LHCN-M2 (cell line): ENCODE data around the gene AK8. TPM values are rescaled to one million over a fixed set of nuclear protein-coding genes. Genes with fewer than 3 reads are reported as not detected.
"Not testable (repeated sequence)": the region's sequence is repeated elsewhere in the genome, so short reads cannot be mapped to it uniquely, and the experiment has no call there.

ENCODE experiments used
- DNase-seq: peaks from one replicate; pipeline ENCODE4 v3.0.0-alpha.2; 2012; ENCODE audit warnings: low read depth
- total RNA-seq: library from RNA; depleted of rRNA; stranded (reverse); fragments of >200 nt; gene quantifications from 2 replicates; pipeline ENCODE4 v1.2.3, GENCODE V29; 2014

Gene AK8
- total RNA-seq, 1 experiment from 2014 or later = not detected

DNA sequence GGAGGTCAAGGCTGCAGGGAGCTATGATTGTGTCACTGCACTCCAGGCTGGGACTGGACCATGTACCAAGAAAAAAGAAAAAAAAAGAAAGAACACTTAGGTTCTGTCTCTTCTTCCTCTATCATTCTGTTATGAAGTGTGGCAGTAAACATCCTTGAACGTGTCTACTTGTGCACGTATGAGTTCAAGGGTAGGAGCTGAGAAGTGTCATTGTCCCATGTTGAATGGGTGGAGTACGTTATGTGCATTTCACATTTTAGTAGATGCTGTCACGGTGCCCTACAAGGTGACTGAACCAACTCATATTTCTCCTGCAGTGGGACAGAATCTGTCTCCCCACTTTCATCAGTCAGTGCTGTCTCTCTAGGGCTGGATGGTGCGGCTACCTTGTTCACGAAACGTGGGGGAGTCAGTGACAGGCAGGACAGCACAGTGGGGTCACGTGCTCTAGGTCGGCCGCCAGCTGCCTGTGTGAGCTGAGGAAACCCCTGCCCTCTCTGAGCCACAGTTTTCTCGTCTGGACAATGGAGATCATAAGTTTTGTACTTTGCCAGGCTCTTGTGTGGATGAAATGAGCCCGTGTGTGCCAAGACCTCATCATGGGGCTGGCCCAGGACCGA, 160.6 kb downstream of the AK8 start:
- no peak for DNase-seq

DNA sequence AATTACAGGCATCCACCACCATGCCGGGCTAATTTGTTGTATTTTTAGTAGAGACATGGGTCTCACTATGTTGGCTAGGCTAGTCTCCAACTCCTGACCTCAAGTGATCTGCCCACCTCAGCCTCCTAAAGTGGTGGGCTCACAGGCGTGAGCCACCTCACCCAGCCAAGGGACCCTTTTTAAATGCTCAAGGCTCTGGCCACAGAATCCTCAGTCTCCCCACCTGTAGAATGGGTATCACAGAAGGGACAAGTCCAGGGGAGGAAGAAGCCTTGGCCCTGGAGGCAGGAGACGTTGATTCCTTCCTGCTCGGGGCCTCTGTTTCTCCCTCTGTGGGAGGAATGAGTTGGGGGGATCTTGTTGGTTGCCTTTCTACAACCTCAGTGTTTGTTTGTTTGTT, 162.1 kb downstream of the AK8 start:
- DNase-seq = no peak

DNA sequence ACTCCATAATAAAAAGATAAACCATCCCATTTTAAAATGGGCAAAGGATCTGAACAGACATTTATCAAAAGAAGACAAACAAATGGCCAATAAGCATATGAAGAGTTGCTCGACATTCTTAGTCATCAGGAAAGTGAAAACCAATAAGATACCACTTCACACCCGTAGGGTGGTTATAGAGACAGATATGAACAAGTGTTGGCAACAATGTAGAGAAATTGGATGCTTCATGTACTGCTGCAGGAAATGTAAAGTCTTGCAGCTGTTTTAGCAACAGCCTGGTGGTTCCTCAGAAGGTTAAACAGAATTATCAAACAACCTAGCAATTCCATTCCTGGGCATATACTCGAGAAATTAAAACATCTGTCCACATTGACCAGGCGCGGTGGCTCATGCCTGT, 165.3 kb downstream of the AK8 start:
- DNase-seq = peak; percentile 7

DNA sequence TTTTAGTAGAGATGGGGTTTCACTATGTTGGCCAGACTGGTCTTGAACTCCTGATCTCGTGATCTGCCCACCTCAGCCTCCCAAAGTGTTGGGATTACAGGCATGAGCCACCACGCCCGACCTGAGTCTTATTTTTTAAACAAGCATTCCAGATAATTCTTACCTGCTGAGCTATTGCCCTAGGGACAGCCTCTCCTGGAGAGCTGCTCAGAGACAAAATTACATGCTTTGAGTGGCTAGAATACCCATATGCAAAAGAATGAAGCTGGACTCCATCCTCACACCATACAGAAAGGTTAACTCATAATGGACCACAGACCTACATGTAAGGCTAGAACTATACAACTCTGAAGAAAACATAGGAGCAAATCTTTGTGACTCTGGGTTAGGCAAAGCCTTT, 166.2 kb downstream of the AK8 start:
- DNase-seq = no peak

DNA sequence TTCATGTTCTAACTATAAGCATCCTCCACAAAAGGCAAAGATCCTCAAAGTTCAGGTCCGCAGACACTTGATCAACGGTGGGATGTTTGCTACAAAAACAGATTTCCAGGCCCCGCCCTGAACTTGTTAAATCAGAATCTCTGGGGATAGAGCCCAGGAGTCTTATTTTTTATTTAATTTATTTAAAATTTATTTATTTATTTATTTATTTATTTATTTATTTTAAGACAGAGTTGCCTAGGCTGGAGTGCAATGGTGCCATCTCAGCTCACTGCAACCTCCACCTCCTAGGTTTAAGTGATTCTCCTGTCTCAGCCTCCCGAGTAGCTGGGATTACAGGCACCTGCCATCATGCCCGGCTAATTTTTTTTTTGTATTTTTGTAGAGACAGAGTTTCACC, 166.9 kb downstream of the AK8 start:
- not testable (repeated sequence) for DNase-seq

DNA sequence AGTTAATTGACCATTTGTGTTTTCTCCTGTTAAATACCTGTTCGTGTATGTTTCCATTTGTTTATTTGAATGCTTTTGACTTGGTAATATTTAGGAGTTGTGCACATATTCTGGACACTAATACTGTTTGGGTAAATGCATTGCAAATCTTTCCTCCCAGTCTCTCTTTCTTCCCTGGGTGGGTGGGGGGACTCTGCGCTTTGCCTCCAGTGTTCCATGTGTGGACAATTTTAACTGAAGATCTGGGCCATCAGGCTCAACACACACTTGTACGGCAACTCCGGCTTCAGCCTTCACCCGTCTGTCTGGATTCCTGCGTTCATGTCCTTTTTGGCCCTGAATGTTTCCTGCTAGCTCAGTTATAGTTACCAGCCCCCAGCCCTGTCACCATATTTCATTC, 167.8 kb downstream of the AK8 start:
- DNase-seq = no peak

DNA sequence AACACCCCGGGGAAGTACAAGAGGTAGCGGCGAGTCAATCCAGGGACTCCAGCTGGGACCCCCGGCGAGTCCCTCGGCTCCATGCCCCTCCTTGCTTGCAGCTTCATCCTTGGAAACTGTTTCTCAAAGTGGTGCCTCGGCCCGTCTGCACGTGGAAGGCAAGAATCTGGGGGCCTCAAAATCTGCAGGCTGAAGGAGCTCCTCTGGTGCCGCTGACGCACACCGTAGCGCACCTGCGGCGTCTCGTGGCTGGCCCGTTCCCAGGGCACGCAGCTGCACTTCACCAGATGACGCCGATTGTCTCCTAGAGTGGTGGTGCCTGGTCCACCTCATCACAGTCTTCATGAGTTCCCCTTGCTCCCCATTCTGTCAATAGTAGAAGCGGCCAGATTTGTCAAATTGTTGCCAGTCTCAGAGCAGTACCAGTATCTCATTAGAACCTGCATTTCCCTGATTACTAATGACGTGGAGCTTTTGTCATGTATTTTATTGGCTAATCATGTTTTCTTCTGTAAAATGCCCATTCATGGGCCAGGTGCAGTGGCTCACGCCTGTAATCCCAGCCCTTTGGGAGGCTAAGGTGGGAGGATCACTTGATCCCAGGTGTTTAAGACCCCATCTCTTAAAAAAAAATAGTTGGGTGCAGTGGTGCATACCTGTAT, 169.2 kb downstream of the AK8 start:
- DNase-seq = no peak

DNA sequence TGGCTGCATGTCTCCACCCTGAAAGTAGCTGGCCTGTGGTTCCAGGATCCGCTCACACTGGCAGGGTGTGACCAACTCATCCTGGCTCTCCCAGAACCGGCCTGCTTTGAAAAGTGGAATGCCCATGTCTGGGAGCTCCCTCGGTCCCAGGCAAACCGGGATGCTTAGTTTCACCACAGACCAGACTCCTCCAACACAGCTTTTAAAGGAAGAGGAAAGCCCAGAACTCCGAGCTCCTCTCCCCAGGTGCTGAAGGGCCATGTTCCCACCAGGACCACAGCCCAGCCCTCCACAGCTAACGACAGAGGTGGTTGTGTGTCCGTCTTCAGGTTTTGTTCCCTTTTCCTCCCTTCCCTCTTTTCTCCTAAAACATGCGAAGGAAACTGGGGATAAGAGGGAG, 169.8 kb downstream of the AK8 start:
- no peak for DNase-seq

DNA sequence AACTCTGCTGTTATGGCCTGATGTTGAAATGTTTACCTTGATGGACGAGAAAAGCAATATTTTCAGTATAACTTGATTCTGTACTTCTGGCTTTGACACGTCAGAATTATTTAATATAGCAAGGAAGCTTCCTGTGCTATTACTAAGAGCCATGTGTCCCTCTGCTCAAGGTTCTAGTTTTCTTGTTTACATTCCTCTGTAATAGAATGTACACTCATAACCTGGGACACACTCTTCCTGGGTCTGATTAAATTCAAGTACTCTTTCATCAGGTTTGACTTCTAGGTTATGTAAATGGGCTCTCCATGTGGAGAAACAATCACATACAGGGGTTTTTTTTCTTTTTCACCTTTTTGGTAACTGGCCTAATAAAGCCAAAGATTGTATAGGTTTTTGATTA, 174.7 kb downstream of the AK8 start:
- DNase-seq = peak; percentile 20

DNA sequence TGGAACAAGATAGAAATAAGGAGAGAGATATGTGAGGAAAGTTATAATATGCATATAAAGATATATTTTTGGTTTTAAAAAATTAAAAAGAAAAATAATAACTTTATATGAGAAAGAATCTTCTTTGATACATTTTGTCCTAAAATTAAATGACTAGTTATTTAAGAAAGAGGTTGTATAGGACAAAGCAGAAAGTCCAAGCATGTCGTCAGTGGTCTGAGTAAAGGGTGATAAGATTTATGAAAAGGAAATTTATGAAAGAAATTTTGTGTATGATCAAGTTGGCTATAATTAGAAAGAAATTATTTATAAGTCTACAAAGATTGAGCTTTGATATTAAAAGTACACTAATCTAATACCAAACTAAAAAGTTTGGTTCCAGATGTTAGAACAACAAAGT, 175.8 kb downstream of the AK8 start:
- no peak for DNase-seq

DNA sequence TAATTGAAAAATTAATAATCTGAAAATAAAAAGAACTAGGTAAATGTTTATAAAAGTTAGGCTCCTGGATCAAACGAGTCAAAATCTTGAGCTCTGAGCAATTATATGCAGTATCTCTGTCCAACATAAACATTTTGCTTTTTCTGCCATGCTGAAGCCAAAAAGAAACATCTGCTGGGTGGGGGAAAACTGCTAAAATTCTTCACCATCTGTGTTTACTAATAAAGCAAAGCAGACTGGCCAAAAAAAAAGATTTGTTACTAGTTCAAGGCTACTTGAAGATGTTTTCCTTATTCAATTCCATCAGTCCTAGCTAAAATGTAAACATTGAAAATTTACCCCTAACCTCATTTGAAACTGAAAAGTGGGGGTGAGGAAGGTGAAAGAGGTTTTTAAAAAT, 178.1 kb downstream of the AK8 start:
- DNase-seq = no peak

DNA sequence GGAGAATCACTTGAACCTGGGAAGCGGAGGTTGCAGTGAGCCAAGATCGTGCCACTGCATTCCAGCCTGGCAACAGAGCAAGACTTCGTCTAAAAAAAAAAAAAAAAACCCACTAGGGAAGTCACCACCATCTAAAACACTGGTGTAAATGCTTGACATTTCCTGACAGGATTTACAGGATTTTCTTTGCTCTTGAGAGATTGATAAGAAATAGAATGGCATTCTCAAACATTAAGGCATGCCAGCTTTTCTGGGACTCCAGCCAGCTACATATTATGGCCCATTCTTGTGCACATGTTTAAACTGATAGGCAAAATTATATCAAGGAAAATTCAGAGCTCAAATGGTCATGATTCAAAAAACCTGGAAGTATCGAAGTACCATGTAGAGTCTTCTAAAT, 179.1 kb downstream of the AK8 start:
- DNase-seq = no peak

DNA sequence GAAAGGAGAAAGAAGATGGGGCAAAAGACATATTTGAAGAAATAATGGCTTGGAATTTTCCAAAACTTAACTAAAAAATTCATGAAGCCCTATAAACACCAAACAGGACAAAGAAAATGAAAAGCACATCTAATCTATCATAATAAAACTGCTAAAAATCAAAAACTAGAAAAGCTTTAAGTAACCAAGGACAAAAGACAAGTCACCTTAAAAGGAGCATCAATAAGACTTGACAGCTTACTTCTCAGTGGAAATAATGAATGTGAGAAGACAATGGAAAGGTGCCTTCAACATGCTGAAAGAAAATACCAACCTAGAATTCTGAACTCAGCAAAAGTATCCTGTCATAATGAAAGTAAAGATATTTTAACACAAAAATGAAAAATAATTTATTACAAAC, 180.9 kb downstream of the AK8 start:
- DNase-seq = peak; percentile 9

DNA sequence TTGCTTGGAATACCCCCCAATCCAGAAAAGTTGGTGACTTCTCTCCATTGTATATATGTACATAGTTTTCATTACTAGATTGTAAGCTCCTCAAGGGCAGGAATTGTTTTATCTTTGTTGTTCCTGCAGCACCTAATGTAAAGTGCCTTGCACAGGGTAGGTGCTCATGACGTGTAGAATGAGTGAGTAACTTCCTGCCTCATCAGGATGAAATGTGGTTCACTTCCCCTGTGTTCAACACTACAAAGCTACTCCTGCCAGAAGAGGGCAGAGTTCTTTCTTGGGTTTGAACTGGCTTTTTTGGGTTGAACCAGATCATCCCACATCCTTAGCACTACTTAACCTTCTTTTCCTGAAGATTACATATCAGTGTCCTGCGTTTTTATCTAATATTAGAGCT, 183.9 kb downstream of the AK8 start:
- no peak for DNase-seq

DNA sequence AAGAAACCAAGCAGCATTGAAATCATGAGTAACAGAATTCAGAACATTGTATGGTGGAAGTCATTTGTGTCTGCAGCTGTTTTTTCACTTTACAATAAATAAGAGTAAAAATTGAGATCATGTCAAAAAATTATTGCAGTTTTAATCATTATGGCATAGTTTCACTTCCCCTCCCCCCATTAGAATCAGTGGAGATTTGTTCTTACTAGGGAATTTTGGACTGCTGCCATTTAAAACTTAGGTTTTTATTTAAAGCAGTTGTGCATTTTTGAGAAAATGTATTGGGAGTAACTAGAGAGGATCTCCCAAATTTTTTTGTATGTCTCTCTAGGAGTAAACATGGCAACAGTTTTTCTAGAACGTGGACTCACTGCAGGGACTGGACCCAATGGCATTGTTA, 187.4 kb downstream of the AK8 start:
- DNase-seq = no peak

DNA sequence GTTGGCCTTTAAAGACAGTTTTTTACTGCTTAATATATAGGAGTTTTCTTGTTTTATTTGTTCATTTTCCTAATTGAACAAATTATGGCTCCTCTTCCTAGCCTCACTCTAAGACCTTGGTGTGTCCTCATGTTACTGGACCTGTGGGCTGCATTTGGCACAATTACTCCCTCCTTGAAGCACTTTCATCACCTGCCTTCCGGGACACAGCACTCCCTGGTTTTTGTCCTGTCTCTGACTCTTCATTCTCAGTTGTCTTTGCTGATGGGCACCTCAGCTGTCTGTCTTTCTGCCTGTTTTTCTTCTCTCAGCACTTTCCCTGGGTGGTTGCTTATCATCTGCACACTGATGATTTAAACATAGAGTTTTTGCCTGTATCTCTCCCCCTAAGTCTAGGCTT, 194.2 kb downstream of the AK8 start:
- no peak for DNase-seq

DNA sequence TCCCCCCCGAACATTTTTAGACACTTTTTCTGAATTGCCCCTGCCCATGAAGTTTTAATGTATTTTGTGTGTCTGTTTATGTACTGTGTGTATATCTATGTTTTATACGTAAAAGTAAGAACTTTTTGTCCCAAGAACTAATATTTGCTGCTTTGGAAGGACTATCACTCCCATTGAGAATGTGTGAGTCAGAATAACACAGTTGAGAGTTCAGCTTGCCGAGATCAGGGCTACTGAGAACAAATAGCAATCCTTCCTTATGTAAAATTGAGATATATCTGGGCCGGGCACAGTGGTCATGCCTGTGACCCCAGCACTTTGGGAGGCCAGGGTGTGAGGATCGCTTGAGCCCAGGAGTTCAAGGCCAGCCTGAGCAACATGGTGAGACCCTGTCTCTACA, 196.5 kb downstream of the AK8 start:
- no peak for DNase-seq

DNA sequence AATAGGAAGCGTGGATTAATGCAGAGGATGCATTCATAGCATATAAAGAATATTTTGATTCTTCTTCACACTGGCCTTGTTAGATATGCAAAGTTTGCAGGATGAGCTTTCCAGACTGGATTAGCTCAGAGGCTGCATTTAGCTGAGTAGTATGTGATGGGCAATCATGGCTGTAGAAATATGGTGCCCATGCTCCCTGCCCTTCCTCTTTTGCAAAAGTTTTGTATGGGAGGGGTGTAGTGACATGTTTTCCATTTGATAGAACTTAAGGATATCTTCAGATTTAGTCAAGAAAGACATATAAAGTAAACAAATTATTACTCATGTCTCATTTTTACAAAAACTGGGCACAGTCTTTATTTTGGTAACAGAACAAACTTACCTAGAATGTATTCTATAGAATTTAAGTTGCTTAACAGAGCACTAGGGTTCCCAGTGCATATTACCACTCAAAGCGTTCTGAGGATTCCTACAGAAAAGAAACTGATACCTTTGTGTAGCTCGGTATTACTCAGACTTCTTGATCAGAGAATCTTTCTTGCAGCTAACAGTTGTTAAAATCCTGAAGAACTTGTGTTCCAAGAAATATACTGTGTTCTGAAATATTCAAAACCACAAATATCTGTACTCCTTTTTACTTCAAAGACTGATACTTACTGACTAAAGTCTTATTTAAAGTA, 198.0 kb downstream of the AK8 start:
- no peak for DNase-seq

DNA sequence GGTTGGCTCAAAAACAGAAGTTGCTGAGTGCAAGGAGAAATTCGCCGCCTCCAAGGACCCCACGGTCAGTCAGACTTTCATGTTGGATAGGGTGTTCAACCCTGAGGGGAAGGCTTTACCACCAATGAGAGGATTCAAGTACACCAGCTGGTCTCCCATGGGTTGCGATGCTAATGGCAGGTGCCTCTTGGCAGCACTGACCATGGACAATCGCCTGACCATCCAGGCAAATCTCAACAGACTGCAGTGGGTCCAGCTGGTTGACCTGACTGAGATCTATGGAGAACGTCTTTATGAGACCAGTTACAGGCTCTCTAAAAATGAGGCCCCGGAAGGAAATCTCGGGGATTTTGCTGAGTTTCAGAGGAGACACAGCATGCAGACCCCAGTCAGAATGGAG, 200.1 kb downstream of the AK8 start:
- no peak for DNase-seq
